A375 (cell line): ENCODE results near the gene MSMO1. TPM values are rescaled to one million over a fixed set of nuclear protein-coding genes. Genes with fewer than 3 reads are reported as not detected.

Experiments
- small RNA-seq: library from RNA; depleted of rRNA; stranded (forward); fragments of <200 nt; gene quantifications from one replicate; pipeline ENCODE3, GENCODE V24; 2014
- total RNA-seq: library from RNA; depleted of rRNA; stranded (reverse); fragments of >200 nt; shearing (Covaris generic); gene quantifications from 2 replicates; pipeline ENCODE4 v1.2.3, GENCODE V29; 2014; rRNA removed

MSMO1 gene
- total RNA-seq, result 8.1 and 11.8 TPM in 2 replicates

DNA sequence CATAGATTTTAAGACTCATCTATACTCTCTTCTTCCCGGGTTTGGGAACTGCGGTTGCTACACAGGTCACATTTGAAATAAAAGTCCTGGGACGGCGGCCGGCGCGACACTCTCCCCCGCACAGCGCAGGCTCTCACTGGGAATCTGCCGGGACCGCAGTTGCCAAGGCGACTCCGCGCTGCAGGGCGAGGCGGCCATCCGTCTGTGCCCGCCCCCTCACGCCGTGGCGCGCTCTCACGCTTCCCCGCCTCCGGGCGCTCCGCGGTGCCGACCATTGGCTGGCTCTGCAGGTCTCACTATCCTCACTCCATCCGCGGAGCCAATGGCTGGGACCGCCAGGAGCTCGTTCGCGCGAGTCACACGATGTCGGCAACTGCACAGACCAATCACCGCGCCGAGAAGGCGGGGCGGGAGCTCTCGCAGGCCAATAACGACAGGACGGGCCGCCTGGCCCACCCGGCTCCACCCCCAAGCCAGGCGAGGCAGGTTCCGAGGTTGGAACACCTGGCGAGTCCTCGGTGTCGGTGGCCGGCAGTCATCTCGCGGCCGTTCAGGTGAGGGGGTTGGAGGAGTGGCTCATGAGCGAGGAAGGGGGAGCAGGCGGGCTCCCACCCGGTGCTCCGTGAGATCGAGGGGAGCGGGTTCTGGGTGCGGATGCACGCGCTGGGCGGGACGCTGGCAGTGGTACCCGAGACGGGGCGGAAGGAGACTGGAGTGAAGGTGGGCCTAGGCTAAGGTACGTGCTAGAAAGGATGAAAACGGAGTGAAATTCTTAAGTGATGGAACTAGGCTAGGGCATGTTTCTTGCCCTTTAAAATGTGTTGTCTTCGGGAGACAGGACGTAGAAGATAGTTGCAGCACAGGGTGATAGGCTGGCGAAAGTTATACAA lies at the start of gene MSMO1:
Gene MSMO1 (plus strand): TSS at position 459 of the 890 bp plus-strand sequence. CDS start 5,702 bp downstream, outside the sequence.

GRCh38 chr4:165378745-165379677 lies 51.5 kb downstream of the MSMO1 start, which contains the start of gene CPE:
Gene CPE (plus strand): TSS chr4:165379008. CDS start chr4:165379222, 214 bp downstream.

Small RNA genes lying within 50 kb of the gene (small RNA-seq; reads per million reads assigned to genes)
- gene MIR578, result not detected

Other genes with a start within 250 kb of the MSMO1 start
- gene TMEM192, start 214.8 kb upstream of the MSMO1 start, total RNA-seq, result 8.1 and 10.6 TPM in 2 replicates
- gene KLHL2, start 120.1 kb upstream of the MSMO1 start, total RNA-seq, result 12.5 and 16.9 TPM in 2 replicates
- 9.6 and 11.4 TPM in 2 replicates for gene CPE, start 51.3 kb downstream of the MSMO1 start, total RNA-seq